SK-N-SH treated with all-trans-retinoic acid at 6 μM for 48 hours (cell line): ENCODE results near the gene PRDM11.

Experiments
- ARNTL ChIP-seq: fragments of 450-650 bp; formaldehyde crosslinking; IDR thresholded peaks from 2 replicates; pipeline ENCODE4 v1.5.0; 2020; ENCODE audit warnings: low read depth, mild to moderate bottlenecking, moderate library complexity, borderline replicate concordance
- ISL1 ChIP-seq: fragments of 250-450 bp; sonication (Bioruptor Pico); IDR thresholded peaks from 2 replicates; pipeline ENCODE4 v2.1.2; 2022; ENCODE audit warnings: mild to moderate bottlenecking, moderate library complexity
- TSHZ2 ChIP-seq: fragments of 250-450 bp; sonication (Bioruptor Pico); IDR thresholded peaks from 2 replicates; pipeline ENCODE4 v1.5.0; 2020; ENCODE audit warnings: mild to moderate bottlenecking, moderate library complexity

GRCh38 chr11:45233804-45234170, 87.3 kb downstream of the PRDM11 start:
- TF ChIP-seq ARNTL (CRISPR knock-in tag) (no peak), ISL1 (CRISPR knock-in tag) (no peak), TSHZ2 (CRISPR knock-in tag) (no peak)
